MM.1S (cell line): ENCODE data around the gene PRXL2A.

ENCODE experiments used
- DNase-seq: peaks from one replicate; pipeline ENCODE4 v3.0.0-alpha.2; 2015
- H2AFZ ChIP-seq: fragments of 300-600 bp; sonication (generic); 2 replicates; pipeline ENCODE4 v1.6.0; 2016; ENCODE audit warnings: antibody characterized with exemption, low read length
- H3F3A ChIP-seq: fragments of 300-600 bp; sonication (generic); 2 replicates; pipeline ENCODE4 v1.6.1; 2016; ENCODE audit warnings: mild to moderate bottlenecking, antibody characterized with exemption, low read length, moderate library complexity, mixed read lengths; ENCODE audit not compliant: insufficient read depth
- H3K27ac ChIP-seq: fragments of 300-600 bp; sonication (generic); 2 replicates; pipeline ENCODE4 v1.5.1; 2016; ENCODE audit warnings: mild to moderate bottlenecking, low read length
- H3K27me3 ChIP-seq: fragments of 300-600 bp; sonication (generic); replicated peaks from 2 replicates; pipeline ENCODE4 v1.6.0; 2016; ENCODE audit warnings: low read length; ENCODE audit not compliant: insufficient read depth
- H3K36me3 ChIP-seq: fragments of 300-600 bp; sonication (generic); replicated peaks from 2 replicates; pipeline ENCODE4 v1.6.1; 2016; ENCODE audit warnings: mild to moderate bottlenecking, low read length, mixed read lengths; ENCODE audit not compliant: insufficient read depth
- H3K4me1 ChIP-seq: fragments of 300-600 bp; sonication (generic); 2 replicates; pipeline ENCODE4 v1.6.1; 2016; ENCODE audit warnings: low read length, mixed read lengths
- H3K4me2 ChIP-seq: fragments of 300-600 bp; sonication (generic); 2 replicates; pipeline ENCODE4 v1.6.0; 2016; ENCODE audit warnings: low read depth, low read length
- H3K4me3 ChIP-seq: fragments of 300-600 bp; sonication (generic); 2 replicates; pipeline ENCODE4 v1.5.1; 2016; ENCODE audit warnings: low read length, mixed read lengths
- H3K79me2 ChIP-seq: fragments of 300-600 bp; sonication (generic); 2 replicates; pipeline ENCODE4 v1.6.1; 2016; ENCODE audit warnings: mixed run types, low read length, mixed read lengths
- H3K9ac ChIP-seq: fragments of 300-600 bp; sonication (generic); 2 replicates; pipeline ENCODE4 v1.6.1; 2016; ENCODE audit warnings: low read length, mixed read lengths
- H3K9me2 ChIP-seq: fragments of 300-600 bp; sonication (generic); replicated peaks from 2 replicates; pipeline ENCODE4 v1.6.1; 2016; ENCODE audit warnings: mild to moderate bottlenecking, low read length, mixed read lengths; ENCODE audit not compliant: insufficient read depth
- H3K9me3 ChIP-seq: fragments of 300-600 bp; sonication (generic); replicated peaks from 2 replicates; pipeline ENCODE4 v1.6.1; 2016; ENCODE audit warnings: mild to moderate bottlenecking, low read length, mixed read lengths; ENCODE audit not compliant: insufficient read depth
- H4K20me1 ChIP-seq: fragments of 300-600 bp; sonication (generic); 2 replicates; pipeline ENCODE4 v1.6.1; 2016; ENCODE audit warnings: mild to moderate bottlenecking, low read length, moderate library complexity, mixed read lengths; ENCODE audit not compliant: insufficient read depth
- CTCF ChIP-seq: fragments of 300-600 bp; sonication (generic); IDR thresholded peaks from 2 replicates; pipeline ENCODE4 v1.5.1; 2016; ENCODE audit warnings: antibody characterized with exemption, low read length, mixed read lengths
- EZH2 ChIP-seq: fragments of 300-600 bp; sonication (generic); optimal IDR thresholded peaks from 2 replicates; pipeline ENCODE3; 2017; ENCODE audit warnings: low read depth, mild to moderate bottlenecking, antibody characterized with exemption, low read length, mixed read lengths
- EZH2phosphoT487 ChIP-seq: fragments of 300-600 bp; sonication (generic); IDR thresholded peaks from 2 replicates; pipeline ENCODE4 v1.6.1; 2018; ENCODE audit warnings: antibody characterized with exemption, low read length

The PRXL2A gene

GRCh38 chr10:80390740-80391139, 17.6 kb upstream of the PRXL2A start:
- no peak overlapping the region for H3K9ac ChIP-seq
- no peaks in the 10 kb centered on the region for H4K20me1 ChIP-seq
- H3K4me2 ChIP-seq = no peak overlapping the region
- no peak overlapping the region for H3K4me3 ChIP-seq
- no peaks in the 10 kb centered on the region for H3K9me3 ChIP-seq
- DNase-seq = no peak
- no peaks in the 10 kb centered on the region for H3K4me1 ChIP-seq
- no peaks in the 10 kb centered on the region for H3K79me2 ChIP-seq
- no peaks in the 10 kb centered on the region for H3K36me3 ChIP-seq
- no peaks in the 10 kb centered on the region for H3K9me2 ChIP-seq
- no peaks in the 10 kb centered on the region for H3K27me3 ChIP-seq
- no peak overlapping the region for H2AFZ ChIP-seq
- TF ChIP-seq EZH2phosphoT487 = no peak
- TF ChIP-seq EZH2 = no peak
- no peak for TF ChIP-seq CTCF
- H3F3A ChIP-seq = no peaks in the 10 kb centered on the region
- H3K27ac ChIP-seq = no peak overlapping the region

DNA sequence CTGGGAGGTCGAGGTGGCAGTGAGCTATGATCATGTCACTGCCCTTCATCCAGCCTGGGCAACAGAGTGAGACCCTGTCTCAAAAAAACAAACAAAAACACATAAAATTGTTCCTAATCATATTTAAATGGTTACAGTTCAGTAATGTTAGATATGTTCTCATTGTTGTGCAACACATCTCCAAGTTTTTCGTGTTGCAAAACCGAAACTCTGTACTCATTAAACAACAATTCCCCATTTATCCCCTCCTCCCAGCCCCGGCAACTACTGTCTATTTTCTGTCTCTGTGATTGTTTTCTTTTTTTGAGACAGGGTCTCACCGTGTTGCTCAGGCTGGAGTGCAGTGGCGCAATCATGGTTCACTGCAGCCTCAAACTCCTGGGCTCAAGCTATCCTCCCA, 16.1 kb upstream of the PRXL2A start:
- no peak overlapping the region for H3K27ac ChIP-seq
- no peaks in the 10 kb centered on the region for H3K79me2 ChIP-seq
- H3K4me1 ChIP-seq = no peaks in the 10 kb centered on the region
- H3K4me3 ChIP-seq = no peak overlapping the region
- H3K27me3 ChIP-seq = no peaks in the 10 kb centered on the region
- TF ChIP-seq EZH2phosphoT487 (no peak), EZH2 (no peak), CTCF (no peak)
- no peak overlapping the region for H3K4me2 ChIP-seq
- no peaks in the 10 kb centered on the region for H4K20me1 ChIP-seq
- no peak for DNase-seq
- no peaks in the 10 kb centered on the region for H3F3A ChIP-seq
- no peaks in the 10 kb centered on the region for H3K36me3 ChIP-seq
- H3K9ac ChIP-seq = no peak overlapping the region
- H2AFZ ChIP-seq = no peak overlapping the region
- H3K9me2 ChIP-seq = no peaks in the 10 kb centered on the region
- H3K9me3 ChIP-seq = no peaks in the 10 kb centered on the region

DNA sequence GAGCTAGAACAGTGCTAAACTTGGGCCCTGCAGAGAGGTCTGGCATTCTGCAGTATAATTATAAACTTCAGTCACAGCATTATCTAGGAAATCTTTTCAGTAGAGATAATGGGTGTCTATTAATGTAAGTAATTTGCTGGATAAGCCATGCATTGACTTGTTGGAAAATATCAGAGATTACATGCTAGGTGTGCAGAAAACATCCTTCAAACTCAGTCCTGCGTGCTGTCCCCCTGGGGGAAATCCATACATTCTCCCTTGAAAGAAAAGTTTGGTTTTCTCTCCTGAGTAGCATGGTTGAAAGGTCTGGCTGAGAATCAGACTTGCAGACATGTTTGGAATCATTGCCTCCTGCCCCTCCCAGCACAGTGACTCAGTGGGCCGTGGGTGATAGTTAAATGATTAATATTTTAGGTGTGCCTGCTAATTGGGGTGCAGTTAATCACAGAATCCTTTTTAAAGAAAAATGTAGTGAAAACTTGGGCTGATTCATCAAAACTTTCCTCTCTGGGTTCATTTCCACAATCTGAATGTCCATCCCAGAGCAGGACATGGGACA, 13.9 kb upstream of the PRXL2A start:
- Histone ChIP-seq H3K27ac (no peak overlapping the region), H3K36me3 (no peaks in the 10 kb centered on the region), H3K9ac (no peak overlapping the region), H3K9me2 (no peaks in the 10 kb centered on the region), H3F3A (no peaks in the 10 kb centered on the region), H2AFZ (no peak overlapping the region), H3K4me1 (no peaks in the 10 kb centered on the region), H3K4me2 (no peak overlapping the region), H3K4me3 (no peak overlapping the region), H3K79me2 (no peaks in the 10 kb centered on the region), H4K20me1 (no peaks in the 10 kb centered on the region), H3K27me3 (no peaks in the 10 kb centered on the region), H3K9me3 (no peaks in the 10 kb centered on the region)
- TF ChIP-seq EZH2phosphoT487 = no peak
- TF ChIP-seq CTCF = no peak
- TF ChIP-seq EZH2 = no peak
- DNase-seq = no peak
